Activated CD4-positive, alpha-beta T cell treated with anti-CD3 and anti-CD28 coated beads, Interleukin-2, Interleukin-6, amounts not matched to agents 100 ng/mL and 50 ng/mL, durations not matched to agents 16 hours and 8 hours (primary cell): ENCODE data around the gene COL5A1.
"Not testable (repeated sequence)": the region's sequence is repeated elsewhere in the genome, so short reads cannot be mapped to it uniquely, and the experiment has no call there.

ENCODE experiments used
- DNase-seq: peaks from one replicate; pipeline ENCODE4 v3.0.0-alpha.2; 2020

The COL5A1 gene

DNA sequence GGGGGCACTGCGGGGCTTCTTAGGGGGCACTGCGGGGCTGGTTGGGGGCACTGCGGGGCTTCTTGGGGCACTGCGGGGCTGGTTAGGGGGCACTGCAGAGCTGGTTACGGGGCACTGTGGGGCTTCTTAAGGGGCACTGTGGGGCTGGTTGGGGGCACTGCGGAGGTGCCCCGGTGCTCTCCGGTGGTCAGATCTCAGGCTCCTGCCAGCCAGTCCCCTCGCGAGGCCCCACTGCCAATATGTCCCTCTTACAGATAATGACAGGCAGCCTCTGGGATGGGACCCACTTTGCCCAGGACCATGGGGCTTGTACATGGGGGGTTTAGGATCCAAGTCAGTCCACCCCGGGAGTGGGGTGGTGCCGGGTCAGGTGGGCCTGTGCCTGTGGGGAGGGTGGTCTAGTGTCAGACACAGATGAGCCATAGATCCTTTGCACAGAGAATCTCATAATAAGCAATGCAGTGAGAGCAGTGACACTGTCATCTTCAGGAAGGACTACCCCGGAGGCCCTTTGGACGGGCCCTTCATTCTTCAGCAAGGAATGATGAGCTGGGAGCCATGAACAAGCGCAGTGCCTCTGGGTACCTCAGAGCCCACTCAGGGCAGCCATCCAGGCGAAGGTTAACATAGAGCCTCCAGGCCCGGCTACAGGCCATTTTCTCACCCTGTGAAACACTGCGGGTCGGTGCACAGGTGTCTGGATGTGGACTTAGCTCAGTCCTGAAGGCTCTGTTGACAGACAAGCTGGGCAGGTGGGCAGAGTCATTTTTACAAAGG lies 38.2 kb downstream of the COL5A1 start:
- no peak for DNase-seq

DNA sequence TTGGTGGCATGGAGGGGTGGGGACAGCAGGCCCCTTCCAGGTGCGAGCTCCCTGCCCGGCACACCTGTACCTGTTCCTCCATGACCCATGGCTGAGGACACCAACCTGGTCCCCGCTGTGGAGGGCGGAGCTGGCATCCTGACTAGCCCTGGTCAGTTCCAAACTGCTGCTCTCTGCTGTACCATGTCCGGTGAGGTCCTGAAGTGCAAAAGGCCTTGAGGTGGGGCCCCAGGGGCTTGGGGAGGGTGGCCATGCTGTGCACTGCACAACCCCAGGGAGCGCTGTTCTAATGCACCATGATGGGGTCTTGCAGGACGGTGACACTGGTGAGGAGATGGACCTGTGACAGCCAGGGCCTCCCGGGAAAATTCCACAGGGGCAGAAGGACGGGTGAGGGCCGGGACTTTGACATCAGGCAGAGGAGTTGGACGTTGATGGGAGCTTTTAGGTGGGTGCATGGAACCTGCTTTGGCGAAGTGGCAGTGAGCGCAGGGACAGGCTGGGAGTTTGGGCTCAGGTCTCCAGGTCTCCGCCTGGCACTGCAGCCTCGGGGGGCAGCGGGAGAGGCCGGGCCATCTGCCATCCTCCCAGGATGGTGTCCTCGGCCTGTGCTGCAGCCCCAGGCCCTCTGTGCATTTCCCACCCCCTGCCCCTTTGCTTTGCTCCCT lies 38.9 kb downstream of the COL5A1 start:
- no peak for DNase-seq

DNA sequence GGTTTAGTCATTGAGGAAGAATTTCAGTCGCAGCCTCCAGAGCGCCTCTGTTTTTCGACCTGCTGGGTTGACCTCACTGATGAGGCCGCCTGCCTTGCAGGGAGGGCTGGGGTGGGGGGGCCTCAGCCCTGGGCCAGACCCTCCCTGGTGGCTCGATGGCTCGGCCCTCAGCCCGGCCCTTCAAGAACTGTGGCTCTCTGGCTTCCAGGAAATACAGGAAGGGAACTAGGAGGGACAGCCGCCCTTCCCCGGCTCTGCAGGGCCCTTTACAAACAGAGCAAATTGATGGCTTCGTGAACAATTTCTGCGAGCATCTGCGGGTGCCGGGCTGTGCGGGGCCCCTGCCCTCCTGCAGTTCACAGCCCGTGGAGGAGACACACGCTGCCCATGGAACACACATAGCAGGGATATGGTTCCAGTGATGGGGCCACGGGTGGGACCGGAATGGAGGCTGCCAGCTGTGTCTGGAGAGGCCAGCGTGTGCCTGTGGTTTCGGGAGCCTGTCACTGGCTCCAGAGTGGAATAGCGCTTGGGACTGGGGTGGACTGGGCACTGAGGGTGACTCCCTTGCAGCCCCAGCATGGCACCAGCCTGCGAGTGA lies 39.6 kb downstream of the COL5A1 start:
- DNase-seq: no peak

DNA sequence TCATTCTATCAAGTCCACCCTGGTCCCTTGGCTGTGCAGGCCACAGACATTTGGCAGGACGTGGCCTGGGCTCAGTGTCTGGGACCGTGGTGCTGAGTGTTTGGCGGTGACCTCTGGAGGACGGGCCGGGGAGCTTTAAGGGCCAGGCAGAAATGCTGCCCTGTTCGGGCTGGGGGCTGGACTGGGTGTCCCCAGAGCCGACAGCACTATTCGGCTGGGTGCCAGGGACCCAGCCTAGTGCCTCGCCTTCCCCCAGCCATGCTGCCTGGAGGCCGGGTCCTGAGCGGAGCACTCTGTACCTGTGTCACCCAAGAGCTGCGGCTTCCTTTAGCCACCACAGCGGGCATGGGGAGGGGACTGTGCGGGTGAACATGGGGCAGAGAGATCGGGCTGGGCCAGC lies 40.4 kb downstream of the COL5A1 start:
- DNase-seq: no peak

DNA sequence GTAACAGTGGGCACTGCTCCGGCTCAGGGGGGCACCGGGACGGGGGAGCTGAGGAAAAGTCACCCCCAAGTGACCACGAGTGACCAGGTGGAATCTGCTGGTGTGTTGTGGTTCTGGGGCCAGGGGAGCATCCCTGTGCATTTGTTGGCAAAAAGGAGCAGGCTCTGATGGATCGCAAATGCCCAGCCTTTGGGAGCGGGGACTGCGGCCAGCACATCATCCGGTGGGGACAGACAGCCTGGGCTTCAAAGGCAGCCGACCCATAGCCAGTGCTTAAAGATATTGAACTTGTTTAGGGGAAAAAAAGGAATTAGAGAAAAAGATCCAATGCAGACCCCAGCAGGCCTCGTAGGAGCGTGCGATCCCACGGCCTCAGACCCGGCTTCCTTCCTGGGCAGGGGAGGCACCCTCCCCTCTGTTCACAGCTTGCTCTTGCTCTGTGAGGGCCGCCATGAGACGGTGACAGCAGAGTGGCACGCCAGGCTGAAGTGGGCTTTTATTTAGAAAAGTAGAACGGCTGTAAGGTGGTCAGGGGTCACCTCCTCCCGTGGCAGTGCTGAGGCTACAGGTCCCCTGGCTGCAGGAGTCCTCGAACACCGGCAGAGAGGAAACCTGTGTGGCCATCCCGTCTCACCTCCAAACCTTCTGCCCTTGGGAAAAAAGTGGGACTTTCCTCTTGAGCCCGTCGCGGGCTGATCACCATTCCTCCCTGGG lies 41.2 kb downstream of the COL5A1 start:
- no peak for DNase-seq

DNA sequence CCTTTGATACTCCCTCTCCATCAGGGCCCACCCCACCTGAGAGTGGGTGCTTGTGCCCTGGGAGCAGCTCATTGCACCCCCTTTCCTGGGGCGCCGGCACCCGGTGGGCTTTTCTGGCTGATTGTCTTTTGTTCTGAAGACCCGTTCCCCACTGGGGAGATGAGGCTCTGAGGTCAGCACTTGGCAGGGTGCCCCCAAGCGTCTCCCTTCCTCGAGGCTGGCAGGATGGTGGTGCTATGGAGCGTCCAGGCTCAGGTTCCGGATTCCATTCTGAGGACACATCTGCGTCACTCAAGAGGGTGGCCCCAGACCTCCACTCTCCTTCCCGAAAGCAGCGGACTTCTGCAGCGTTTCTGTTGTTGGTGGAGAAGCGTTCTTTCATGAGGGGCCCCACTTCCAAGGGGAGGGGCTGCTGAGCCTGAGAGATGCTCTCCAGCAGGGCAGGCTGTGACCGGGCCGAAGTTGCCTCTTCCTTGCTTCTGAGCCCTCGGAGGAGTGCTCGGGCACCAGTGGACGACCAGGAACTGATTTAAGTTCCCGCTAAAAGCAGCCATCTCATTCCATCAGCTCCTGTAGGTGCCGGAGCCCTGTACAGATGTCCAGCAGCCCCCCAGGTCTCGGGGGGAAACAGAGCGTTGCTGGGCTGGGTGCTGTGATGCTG lies 42.2 kb downstream of the COL5A1 start:
- no peak for DNase-seq

DNA sequence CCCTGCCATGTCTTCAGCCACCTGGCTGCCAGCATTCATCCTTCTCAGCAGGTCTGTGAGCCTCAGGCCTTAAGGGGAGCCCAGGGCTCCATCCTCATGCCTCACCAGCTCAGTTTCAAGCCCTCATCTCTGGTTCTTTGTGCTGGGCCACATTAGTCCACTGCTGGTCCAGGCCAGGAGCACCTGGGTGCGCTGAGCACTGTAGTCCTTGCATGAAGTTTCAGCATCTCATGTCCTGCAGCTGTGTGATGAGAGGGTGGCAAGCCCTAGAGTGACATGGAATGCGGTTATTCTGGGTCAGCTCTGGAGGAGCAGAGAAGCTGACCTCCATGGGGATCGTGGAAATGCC lies 42.7 kb downstream of the COL5A1 start:
- no peak for DNase-seq

DNA sequence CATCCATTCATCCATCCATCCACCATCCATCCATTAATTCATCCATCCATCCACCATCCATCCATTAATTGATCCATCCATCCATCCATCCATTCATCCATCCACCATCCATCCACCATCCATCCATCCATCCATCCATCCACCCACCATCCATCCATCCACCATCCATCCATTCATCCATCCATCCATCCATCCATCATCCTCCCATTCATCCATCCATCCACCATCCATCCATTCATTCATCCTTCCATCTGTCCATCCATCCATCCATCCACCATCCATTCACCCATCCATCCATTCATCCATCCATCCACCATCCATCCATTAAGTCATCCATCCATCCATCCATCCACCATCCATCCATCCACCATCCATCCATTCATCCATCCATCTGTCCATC lies 43.3 kb downstream of the COL5A1 start:
- DNase-seq: not testable (repeated sequence)

DNA sequence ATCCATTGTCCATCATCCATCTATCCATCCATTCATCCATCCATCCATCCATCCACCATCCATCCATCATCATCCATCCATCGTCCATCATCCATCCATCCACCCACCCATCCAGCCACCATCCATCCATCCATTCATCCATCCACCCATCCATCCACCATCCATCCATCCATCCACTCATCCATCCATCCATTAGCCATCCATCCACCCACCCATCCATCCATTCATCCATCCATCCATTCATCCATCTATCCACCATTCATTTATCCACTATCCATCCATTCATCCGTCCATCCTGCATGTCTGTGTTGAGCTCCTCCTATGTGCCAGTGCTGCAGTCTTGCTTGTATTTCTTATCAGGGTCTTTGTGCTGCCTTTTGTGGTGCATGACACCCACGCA lies 44.2 kb downstream of the COL5A1 start:
- DNase-seq: no peak

DNA sequence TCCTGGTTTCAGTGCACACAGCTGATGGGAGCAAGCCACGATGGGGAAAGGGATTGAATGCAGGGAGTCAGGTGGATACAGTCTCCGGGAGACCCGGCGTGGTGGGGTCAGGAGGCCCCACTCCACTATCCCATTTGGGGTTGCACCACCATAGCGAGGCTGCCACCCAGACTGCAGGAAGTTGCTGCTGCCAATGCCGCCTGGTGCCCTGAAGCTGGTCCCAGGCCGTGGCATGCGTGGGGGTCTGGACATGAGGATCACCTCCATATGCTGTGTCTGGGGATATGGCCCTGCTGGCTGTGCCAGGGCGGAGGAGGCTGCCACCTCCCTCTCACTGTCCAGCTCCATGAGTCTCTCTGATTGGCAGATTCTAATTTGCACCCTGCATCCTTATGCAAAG lies 45.3 kb downstream of the COL5A1 start:
- DNase-seq: no peak

DNA sequence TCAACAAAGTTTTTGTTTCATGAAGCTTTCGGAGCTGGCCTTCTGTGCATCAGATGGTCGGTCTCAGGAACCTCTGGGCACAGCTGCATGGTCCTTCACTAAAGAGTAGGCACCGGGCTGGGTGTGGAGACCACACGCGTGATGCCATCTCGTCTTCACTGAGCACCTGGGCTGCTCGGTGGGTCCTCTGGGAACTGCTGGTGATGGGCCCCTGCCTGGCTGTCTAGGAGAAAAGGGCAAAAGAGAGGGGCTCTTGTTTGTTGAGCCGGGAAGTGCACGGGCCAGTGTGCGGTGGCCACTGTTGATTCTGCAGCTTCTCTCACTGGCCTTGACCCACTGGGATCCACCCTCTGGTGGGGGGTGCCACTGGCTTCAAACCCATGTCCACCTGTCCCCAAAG lies 46.0 kb downstream of the COL5A1 start:
- DNase-seq: no peak

DNA sequence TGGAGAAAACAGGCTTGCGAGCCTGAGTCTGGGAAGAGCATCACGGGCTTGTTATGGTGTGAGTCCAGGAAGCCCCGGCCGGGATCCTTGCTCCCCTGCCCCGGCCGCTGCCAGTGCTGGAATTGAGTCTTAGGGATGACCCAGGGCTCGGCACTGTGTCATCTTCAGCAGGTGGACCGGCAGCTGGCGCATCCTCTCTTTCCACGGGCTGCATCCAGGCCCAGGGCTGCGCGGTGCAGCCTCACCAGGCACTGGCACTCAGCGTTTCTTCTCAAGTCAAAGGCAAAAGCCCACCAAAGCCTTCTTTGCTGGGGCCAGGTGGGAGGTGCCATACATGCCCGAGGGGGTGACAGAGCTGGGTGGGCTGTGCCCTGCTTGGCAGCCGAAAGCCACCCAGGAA lies 46.6 kb downstream of the COL5A1 start:
- DNase-seq: no peak

DNA sequence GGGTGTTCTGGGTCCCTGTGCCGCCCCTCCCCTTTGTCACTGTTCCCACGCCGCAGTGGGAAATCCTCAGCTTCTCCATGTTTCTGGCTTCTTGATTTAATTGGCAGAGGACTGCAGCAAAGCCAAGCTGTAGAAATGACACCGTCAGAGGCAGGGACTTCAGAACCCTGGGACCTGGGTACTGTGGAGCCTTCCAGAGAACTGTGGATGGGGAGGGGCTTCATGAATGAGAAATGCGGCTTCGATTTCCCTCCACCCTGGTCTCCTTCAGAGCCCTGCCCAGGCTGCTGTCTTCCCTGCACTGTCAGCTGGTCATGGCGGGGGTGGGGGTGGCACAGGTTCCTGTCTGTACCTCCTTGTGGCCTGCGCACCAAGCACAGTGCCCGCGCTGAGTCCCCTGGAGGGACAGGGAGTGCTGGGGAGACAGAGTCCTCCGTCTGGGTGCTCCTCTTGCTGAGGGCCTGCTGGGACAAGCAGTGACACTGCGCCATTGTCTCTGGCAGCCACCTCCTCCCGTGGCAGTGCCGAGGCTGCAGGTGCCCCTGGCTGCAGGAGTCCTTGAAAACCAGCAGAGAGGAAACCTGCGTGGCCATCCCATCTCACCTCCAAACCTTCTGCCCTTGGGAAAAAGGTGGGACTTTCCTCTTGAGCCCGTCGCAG lies 47.2 kb downstream of the COL5A1 start:
- DNase-seq: no peak

DNA sequence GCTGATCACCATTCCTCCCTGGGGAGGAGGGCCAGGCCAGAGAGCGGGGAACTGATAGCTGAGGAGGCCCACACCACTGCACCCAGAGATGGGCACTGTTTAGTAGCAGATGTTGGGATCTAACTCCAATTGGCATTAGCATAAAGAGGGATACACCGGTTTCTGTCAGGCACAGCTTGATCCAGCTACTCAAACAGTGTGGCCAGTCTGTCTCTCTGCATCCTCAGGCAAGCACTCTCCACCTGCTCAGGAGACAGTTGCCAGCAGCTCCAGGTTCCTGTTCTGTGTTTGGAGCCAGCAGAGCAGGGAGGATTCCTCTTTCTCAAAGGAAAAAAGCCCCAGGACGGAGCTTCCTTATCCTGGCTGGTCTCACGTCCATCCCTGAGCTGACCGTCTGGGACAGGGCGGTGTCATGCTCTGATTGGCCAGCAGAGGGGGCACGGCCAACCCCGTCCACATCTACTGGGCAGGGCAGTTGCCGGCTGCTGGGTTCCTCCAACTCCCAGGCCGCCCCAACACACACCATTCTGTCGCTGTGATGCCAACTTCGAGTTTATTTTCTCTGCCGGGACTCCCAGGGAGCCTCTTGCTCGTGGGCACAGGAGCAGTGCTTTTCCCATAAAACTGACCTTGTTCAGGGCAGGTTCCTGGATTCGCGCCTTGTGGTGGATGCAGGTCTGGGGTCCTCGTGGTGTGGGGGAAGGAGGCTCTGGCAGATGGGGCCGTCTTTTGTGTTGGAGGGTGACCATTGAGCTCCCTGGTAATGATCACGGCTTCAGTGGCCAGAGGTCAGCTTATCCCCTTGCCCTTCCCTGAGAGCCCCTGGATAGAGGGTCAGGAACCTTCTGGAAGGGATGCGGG lies 47.9 kb downstream of the COL5A1 start:
- DNase-seq: peak; percentile 31

DNA sequence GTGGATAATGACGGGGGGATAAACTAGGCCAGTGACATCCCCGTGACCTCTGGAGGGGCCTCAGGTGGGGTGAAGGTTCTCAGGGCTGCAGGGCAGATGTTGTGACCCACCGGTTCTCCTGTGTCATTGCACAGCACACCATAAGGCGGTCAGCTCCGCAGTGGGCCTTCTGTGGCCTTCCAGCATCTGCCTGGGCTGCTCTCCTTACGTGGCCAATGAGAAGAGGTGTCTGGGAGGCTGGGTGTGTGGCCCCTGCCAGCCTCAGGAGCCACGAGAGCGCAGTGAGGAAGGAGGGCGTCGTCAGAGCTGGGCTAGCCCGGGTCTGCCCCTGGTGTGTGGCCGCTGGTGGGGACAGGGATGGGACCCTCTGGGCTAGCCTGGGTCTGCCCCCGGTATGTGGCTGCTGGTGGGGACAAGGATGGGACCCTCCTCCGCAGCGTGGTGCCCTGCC lies 48.7 kb downstream of the COL5A1 start:
- DNase-seq: no peak

DNA sequence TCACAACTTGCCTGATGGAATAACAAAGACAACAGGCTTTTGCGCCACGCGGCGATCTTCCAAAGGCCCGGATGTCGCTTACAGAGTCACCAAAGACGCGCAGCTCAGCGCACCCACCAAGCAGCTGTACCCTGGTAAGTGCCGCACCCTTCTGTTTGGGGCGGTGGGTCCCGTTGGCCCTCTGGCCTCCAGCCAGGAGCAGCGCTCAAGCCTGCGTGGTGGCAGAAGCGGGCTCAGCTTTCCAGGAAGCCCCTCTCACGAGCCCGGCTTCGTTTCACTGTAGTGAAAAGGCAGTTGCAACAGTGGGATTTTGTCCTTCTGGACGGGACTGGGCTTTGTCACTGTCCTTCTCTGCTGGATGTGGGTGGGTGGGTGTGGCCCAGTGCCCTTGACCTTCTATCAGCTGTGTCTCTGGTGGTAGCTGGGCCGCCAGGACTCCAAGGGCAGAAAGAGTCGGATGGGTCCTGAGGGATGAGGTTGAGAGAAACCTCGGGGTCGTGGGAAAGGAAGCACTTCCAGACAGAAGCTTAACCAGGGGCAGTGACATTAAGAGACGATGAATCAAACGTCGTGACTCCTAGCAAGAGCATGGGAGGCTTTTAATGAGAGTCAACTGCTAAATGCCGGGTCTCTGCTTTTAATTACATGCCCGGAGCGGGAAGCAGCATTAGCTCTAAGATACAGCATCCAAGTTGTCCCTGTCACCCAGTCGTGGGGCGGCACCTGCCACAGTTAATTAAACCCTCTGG lies 49.5 kb downstream of the COL5A1 start:
- no peak for DNase-seq

DNA sequence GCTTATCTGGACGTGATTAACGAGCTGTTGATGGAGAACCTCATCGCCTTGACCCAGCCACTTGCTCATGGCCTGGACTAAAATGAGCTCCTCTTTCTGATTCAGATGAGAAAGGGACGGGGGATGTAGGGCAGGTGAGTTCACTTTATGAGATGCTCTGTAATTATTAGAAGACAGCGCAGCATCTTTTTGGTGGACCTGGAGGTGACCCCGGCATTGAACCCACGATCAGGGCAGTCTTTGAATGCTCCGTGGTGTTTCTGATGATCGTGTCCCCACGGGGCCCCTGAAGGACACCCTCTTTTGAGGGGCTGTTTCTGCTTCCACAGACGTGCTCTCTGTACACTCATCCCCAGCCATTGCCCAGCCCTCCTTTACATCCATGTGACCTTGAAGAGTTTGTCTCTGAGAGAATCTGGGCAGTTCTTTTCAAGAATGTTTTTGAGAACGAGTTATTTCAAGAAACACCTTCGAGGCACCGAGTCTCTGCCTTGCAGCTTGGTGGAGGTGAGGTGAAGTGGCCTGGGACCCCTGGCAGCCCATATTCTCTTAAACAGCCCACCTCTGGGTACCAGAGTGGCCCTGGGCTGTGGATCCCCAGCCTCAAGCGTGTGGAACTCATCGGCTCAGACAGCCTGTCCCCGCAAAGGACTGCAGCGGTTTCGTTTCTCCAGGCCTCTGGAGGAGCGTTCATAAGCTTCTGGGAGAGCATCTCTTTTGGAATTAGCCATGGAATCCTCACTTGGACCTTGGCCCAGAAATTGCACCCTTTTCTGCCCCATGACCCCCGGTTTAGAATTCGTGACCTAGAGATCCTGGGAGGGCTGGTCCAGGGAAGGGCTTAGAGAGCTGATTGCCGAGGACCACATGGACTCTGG lies 50.3 kb downstream of the COL5A1 start:
- DNase-seq: no peak

DNA sequence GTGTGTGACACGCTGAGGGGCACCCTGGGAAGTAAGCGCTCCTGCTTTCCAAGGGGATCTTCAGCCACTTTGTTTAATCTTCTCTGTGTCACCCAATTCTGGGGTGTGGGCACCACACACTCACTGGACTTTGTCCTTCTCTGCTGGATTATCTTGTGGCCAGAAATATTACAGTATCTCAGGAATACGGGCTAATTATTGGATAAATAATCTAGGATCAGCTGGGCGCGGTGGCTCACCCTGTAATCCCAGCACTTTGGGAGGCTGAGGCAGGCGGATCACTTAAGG lies 50.9 kb downstream of the COL5A1 start:
- no peak for DNase-seq

DNA sequence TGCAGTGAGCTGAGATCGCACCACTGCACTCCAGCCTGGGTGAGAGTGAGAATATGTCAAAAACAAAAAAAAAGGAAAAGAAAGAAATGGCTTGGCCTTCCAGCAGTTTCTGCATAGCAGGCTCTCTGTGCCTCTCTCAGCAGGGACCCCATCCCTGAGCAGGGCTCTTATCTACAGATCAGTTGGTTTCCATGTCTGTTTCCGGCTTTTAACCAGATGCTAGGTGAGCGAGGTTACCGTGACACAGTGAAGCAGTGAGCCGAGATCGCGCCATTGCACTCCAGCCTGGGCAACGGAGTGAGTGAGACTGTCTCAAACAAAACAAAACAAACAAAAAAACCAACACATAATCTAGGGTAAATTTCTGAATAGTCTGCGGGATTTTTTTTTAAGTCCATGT lies 51.4 kb downstream of the COL5A1 start:
- DNase-seq: no peak
